ENCODE data around the gene GRM2.

DNA sequence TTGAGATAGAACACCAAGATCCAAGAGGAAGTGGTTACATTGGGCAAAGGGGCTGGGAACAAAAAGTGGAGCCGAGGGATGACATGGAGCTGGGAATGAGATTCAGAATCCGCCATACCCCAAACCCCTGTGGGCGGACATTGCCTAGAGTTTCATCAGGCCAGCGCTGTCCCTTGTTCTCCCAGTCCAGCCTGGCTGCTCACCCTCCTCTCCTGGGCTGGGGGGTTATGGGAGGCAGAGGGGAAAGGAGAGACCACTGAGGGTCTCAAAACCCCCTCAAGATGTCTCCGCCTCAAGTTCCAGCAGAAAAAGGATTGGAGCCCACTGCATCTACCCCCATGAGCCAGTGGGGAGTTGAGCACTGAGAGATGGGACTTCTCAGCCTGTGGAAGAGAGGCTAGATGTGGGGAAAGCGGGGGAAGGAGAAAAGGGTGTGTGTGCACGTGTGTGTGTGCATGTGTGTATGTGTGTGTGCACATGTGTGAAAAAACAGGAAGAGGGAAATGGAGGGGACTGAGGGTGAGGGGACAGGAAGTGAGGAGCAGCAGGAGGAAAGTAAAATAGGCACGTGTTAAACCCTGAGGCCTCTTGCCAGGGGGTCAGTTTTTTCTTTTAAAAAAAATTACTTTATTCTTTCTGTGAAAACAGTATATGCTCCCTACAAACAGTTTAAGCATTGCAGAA lies 14.3 kb downstream of the GRM2 start:
- TF ChIP-seq, protein P1, sequence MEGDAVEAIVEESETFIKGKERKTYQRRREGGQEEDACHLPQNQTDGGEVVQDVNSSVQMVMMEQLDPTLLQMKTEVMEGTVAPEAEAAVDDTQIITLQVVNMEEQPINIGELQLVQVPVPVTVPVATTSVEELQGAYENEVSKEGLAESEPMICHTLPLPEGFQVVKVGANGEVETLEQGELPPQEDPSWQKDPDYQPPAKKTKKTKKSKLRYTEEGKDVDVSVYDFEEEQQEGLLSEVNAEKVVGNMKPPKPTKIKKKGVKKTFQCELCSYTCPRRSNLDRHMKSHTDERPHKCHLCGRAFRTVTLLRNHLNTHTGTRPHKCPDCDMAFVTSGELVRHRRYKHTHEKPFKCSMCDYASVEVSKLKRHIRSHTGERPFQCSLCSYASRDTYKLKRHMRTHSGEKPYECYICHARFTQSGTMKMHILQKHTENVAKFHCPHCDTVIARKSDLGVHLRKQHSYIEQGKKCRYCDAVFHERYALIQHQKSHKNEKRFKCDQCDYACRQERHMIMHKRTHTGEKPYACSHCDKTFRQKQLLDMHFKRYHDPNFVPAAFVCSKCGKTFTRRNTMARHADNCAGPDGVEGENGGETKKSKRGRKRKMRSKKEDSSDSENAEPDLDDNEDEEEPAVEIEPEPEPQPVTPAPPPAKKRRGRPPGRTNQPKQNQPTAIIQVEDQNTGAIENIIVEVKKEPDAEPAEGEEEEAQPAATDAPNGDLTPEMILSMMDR (IDR thresholded peaks at IDR 0.05): no peak
- TF ChIP-seq POLR2A (IDR thresholded peaks at IDR 0.05): no peak

Data from uterus (tissue), 2 donors.